K562 (cell line): ENCODE results near the gene BLOC1S2. TPM values are rescaled to one million over a fixed set of nuclear protein-coding genes. Genes with fewer than 3 reads are reported as not detected.

ENCODE experiments used
- MNT ChIP-seq, 2 experiments: fragments of 450-650 bp; conservative IDR thresholded peaks; 2 replicates each; pipeline ENCODE4 v1.6.1; 2017; ENCODE audit warnings: mild to moderate bottlenecking in 2 of 2, moderate library complexity in 2 of 2
- RERE ChIP-seq: sonication (generic); formaldehyde crosslinking; IDR thresholded peaks from 2 replicates; pipeline ENCODE4 v1.8.0; 2023; ENCODE audit warnings: missing genetic modification reagents, mild to moderate bottlenecking, borderline replicate concordance
- ZFX ChIP-seq: sonication (generic); formaldehyde crosslinking; IDR thresholded peaks from 2 replicates; pipeline ENCODE4 v1.8.0; 2022; ENCODE audit warnings: mild to moderate bottlenecking, missing genetic modification reagents, moderate library complexity
- ZNF316 ChIP-seq: fragments of 450-650 bp; IDR thresholded peaks from 2 replicates; pipeline ENCODE4 v1.6.1; 2016
- polyA plus RNA-seq, 8 experiments: library from polyadenylated mRNA; depleted of rRNA in 4 of 8; stranded (reverse) in 5 of 8; unstranded in 3 of 8; fragments of >200 nt; fragmentation: Nextera tagmentation in 2 of 8; fragmentation: Illumina TruSeq in 1 of 8; extraction: Ambion mirVana in 2 of 8; extraction: Trizol in 1 of 8; gene quantifications; 2 replicates each; pipeline versions ENCODE4 v1.2.1 to v1.2.3, GENCODE V29; 2011 to 2014; ENCODE audit warnings: inconsistent platforms in 1 of 8, missing spikeins in 1 of 8
- total RNA-seq, 7 experiments: library from RNA; depleted of rRNA in 6 of 7; stranded (reverse); fragments of >200 nt in 6 of 7; fragmentation: Illumina TruSeq in 2 of 7; extraction: Trizol in 2 of 7; gene quantifications; 2 replicates each; pipeline versions ENCODE4 v1.2.1 to v1.2.3, GENCODE V29; 2011 to 2021; ENCODE audit warnings: low replicate concordance in 1 of 7

The BLOC1S2 gene
- total and polyA plus RNA-seq, 9 of the 15 experiments (the other 6 are each of a cell fraction or from before 2014, with no cell fraction given), result 29.5 to 45.8 (median 34.9) TPM

GRCh38 chr10:100334762-100335161 is 48.3 kb upstream of the BLOC1S2 start (continued):
- TF ChIP-seq MNT (conservative IDR thresholded peaks at IDR 0.05) (no peak), ZFX (CRISPR knock-in tag) (no peak), RERE (CRISPR knock-in tag) (no peak), ZNF316 (no peak)
